H1 (cell line): ENCODE results near the gene NOC3L. TPM values are rescaled to one million over a fixed set of nuclear protein-coding genes. Genes with fewer than 3 reads are reported as not detected.

Experiments used
- CTCF ChIA-PET: fragments of 300-600 bp; sonication (Branson Sonifier 250); formaldehyde crosslinking; loops from one replicate; lab custom pipeline; 2021; ENCODE audit not compliant: partially characterized antibody; lab: Charles Lee
- POLR2A ChIA-PET: fragments of 300-600 bp; sonication (Branson Sonifier 250); formaldehyde crosslinking; loops from one replicate; lab custom pipeline; 2021; ENCODE audit warnings: inconsistent platforms; ENCODE audit not compliant: partially characterized antibody; lab: Charles Lee
- DNase-seq, 2 experiments: peaks; one replicate each; pipeline versions ENCODE4 v3.0.0 to v3.0.0-alpha.2; 2010 to 2022; ENCODE audit warnings: low spot score in 2 of 2, low read depth in 1 of 2, mixed read lengths in 1 of 2
- FAIRE-seq: peaks from 2 replicates; lab custom pipeline; 2011; peaks lifted over from hg19 to GRCh38; lab: Jason Lieb, UNC
- H2AFZ ChIP-seq: 2 replicates; pipeline ENCODE4 v1.8.1; 2012; ENCODE audit warnings: low read length, inconsistent platforms
- H2AK5ac ChIP-seq: 2 replicates; pipeline ENCODE4 v1.6.1; 2013; ENCODE audit warnings: low read depth, low read length
- H2BK120ac ChIP-seq: replicated peaks from 2 replicates; pipeline ENCODE3; 2013; ENCODE audit warnings: low read depth, low read length, inconsistent platforms
- H2BK12ac ChIP-seq: 2 replicates; pipeline ENCODE4 v1.6.1; 2013; ENCODE audit warnings: low read depth, low read length
- H2BK15ac ChIP-seq: 2 replicates; pipeline ENCODE4 v1.6.1; 2013; ENCODE audit warnings: low read length
- H2BK20ac ChIP-seq: 2 replicates; pipeline ENCODE4 v1.6.1; 2013; ENCODE audit warnings: low read length
- H2BK5ac ChIP-seq: 2 replicates; pipeline ENCODE4 v1.6.1; 2013; ENCODE audit warnings: low read depth, low read length
- H3K14ac ChIP-seq: 2 replicates; pipeline ENCODE4 v1.6.1; 2013; ENCODE audit warnings: inconsistent platforms; ENCODE audit not compliant: insufficient read length
- H3K18ac ChIP-seq: 2 replicates; pipeline ENCODE4 v1.6.1; 2013; ENCODE audit warnings: low read length; ENCODE audit errors: extremely low read depth
- H3K23ac ChIP-seq: 2 replicates; pipeline ENCODE4 v1.6.1; 2013; ENCODE audit warnings: inconsistent platforms; ENCODE audit not compliant: insufficient read length
- H3K23me2 ChIP-seq: 2 replicates; pipeline ENCODE4 v1.6.1; 2013; ENCODE audit warnings: low read depth, low read length
- H3K27ac ChIP-seq: 2 replicates; pipeline ENCODE4 v1.6.1; 2011; ENCODE audit warnings: low read depth, low read length, inconsistent platforms
- H3K27me3 ChIP-seq, 4 experiments: replicated peaks in 1 of 4; 1 replicate in 1 of 4; 2 replicates in 3 of 4; pipeline versions ENCODE4 v1.6.1 to v1.8.1; 2011 to 2013; ENCODE audit warnings: low read length in 3 of 4, mild to moderate bottlenecking in 3 of 4, inconsistent platforms in 2 of 4, mixed read lengths in 2 of 4, moderate library complexity in 1 of 4; ENCODE audit not compliant: control insufficient read depth in 3 of 4, insufficient read depth in 3 of 4; ENCODE audit errors: extremely low read depth in 1 of 4
- H3K36me3 ChIP-seq, 4 experiments: 2 replicates each; pipeline versions ENCODE4 v1.6.1 to v1.8.1; 2011 to 2013; ENCODE audit warnings: mild to moderate bottlenecking in 4 of 4, low read length in 3 of 4, moderate library complexity in 2 of 4, control low read depth in 1 of 4, inconsistent platforms in 1 of 4; ENCODE audit not compliant: insufficient read depth in 4 of 4, control insufficient read depth in 2 of 4
- H3K4ac ChIP-seq: replicated peaks from 2 replicates; pipeline ENCODE3; 2013; ENCODE audit warnings: low read length, low read depth, mixed read lengths, inconsistent platforms; ENCODE audit not compliant: insufficient read length
- H3K4me1 ChIP-seq, 4 experiments: replicated peaks in 1 of 4; 1 replicate in 1 of 4; 2 replicates in 3 of 4; pipeline versions ENCODE4 v1.6.1 to v1.8.1; 2011 to 2013; ENCODE audit warnings: low read length in 3 of 4, inconsistent platforms in 2 of 4, mixed read lengths in 1 of 4; ENCODE audit not compliant: insufficient read depth in 4 of 4, control insufficient read depth in 3 of 4
- H3K4me2 ChIP-seq, 2 experiments: 2 replicates each; pipeline versions ENCODE4 v1.6.1 to v1.8.1; 2011 to 2013; ENCODE audit warnings: low read depth in 2 of 2, low read length in 2 of 2, control low read depth in 1 of 2, inconsistent platforms in 1 of 2, mild to moderate bottlenecking in 1 of 2; ENCODE audit not compliant: insufficient read depth in 1 of 2
- H3K4me3 ChIP-seq, 4 experiments: fragments of 200-600, 300-600 bp in 1 of 4; sonication (generic), shearing (Covaris generic), sonication (Bioruptor Twin) in 1 of 4; 2 replicates each; pipeline versions ENCODE4 v1.5.1 to v1.8.1; 2011 to 2016; ENCODE audit warnings: low read length in 4 of 4, low read depth in 3 of 4, control low read depth in 2 of 4, inconsistent platforms in 2 of 4, mild to moderate bottlenecking in 2 of 4, mixed read lengths in 1 of 4, moderate library complexity in 1 of 4; ENCODE audit not compliant: insufficient read depth in 2 of 4; ENCODE audit errors: extremely low read depth in 1 of 4
- H3K56ac ChIP-seq: replicated peaks from 2 replicates; pipeline ENCODE3; 2013; ENCODE audit warnings: low read depth, mild to moderate bottlenecking, mixed read lengths, low read length, inconsistent platforms; ENCODE audit not compliant: insufficient read length
- H3K79me1 ChIP-seq: 2 replicates; pipeline ENCODE4 v1.6.1; 2013; ENCODE audit warnings: low read depth, low read length, control low read depth
- H3K79me2 ChIP-seq, 2 experiments: 2 replicates each; pipeline versions ENCODE4 v1.6.1 to v1.8.1; 2012 to 2013; ENCODE audit warnings: low read length in 2 of 2, mild to moderate bottlenecking in 2 of 2, inconsistent platforms in 1 of 2; ENCODE audit not compliant: insufficient read depth in 2 of 2, control insufficient read depth in 1 of 2
- H3K9ac ChIP-seq, 4 experiments: replicated peaks in 1 of 4; 1 replicate in 1 of 4; 2 replicates in 3 of 4; pipeline versions ENCODE4 v1.6.1 to v1.8.1; 2011 to 2013; ENCODE audit warnings: low read depth in 3 of 4, low read length in 3 of 4, control low read depth in 2 of 4, mild to moderate bottlenecking in 2 of 4, moderate library complexity in 2 of 4, inconsistent platforms in 1 of 4; ENCODE audit errors: extremely low read depth in 1 of 4
- H3K9me3 ChIP-seq, 2 experiments: 2 replicates each; pipeline versions ENCODE4 v1.6.1 to v1.8.1; 2012 to 2013; ENCODE audit warnings: mild to moderate bottlenecking in 2 of 2, moderate library complexity in 2 of 2, control low read depth in 1 of 2, inconsistent platforms in 1 of 2, low read depth in 1 of 2, low read length in 1 of 2, mixed read lengths in 1 of 2; ENCODE audit not compliant: insufficient read depth in 2 of 2
- H4K20me1 ChIP-seq, 2 experiments: replicated peaks in 1 of 2; 2 replicates each; pipeline versions ENCODE3 to v1.8.1; 2011 to 2013; ENCODE audit warnings: inconsistent platforms in 2 of 2, low read length in 2 of 2, mild to moderate bottlenecking in 1 of 2; ENCODE audit not compliant: insufficient read depth in 2 of 2, control insufficient read depth in 1 of 2
- H4K5ac ChIP-seq: 2 replicates; pipeline ENCODE4 v1.6.1; 2013; ENCODE audit warnings: low read length, low read depth, mixed read lengths, inconsistent platforms; ENCODE audit not compliant: insufficient read length
- H4K8ac ChIP-seq: 2 replicates; pipeline ENCODE4 v1.8.0; 2013; ENCODE audit warnings: mild to moderate bottlenecking, moderate library complexity, low read length, inconsistent platforms; ENCODE audit not compliant: insufficient read depth; ENCODE audit errors: extremely low read depth
- H4K91ac ChIP-seq: replicated peaks from 2 replicates; pipeline ENCODE3; 2013; ENCODE audit warnings: low read length, mixed read lengths, inconsistent platforms; ENCODE audit not compliant: insufficient read length
- ASH2L ChIP-seq: fragments of 200-600, 300-600 bp; sonication (generic); IDR thresholded peaks from one replicate; pipeline ENCODE4 v1.7.1; 2017; ENCODE audit warnings: low read length
- BRCA1 ChIP-seq: IDR thresholded peaks from 2 replicates; pipeline ENCODE4 v1.6.1; 2012; ENCODE audit warnings: low read depth, low read length, improper control_type of control experiment
- E2F6 ChIP-seq: IDR thresholded peaks from 2 replicates; pipeline ENCODE4 v1.6.1; 2012; ENCODE audit warnings: inconsistent platforms
- EP300 ChIP-seq, 2 experiments: IDR thresholded peaks; 1 replicate in 1 of 2; 2 replicates in 1 of 2; pipeline ENCODE4 v1.6.1; 2011 to 2012; ENCODE audit warnings: low read depth in 2 of 2, low read length in 2 of 2, mild to moderate bottlenecking in 2 of 2, borderline replicate concordance in 1 of 2, inconsistent platforms in 1 of 2, moderate library complexity in 1 of 2
- JUN ChIP-seq: IDR thresholded peaks from 2 replicates; pipeline ENCODE4 v1.6.1; 2011; ENCODE audit warnings: low read depth, mild to moderate bottlenecking, improper control_type of control experiment, low read length
- KDM1A ChIP-seq: fragments of 200-600, 300-600 bp; sonication (generic); IDR thresholded peaks from 2 replicates; pipeline ENCODE4 v1.7.1; 2016; ENCODE audit warnings: mild to moderate bottlenecking, low read length, borderline replicate concordance
- KDM4A ChIP-seq: IDR thresholded peaks from one replicate; pipeline ENCODE4 v1.7.1; 2012; ENCODE audit warnings: low read depth, mild to moderate bottlenecking, moderate library complexity, low read length, inconsistent platforms; ENCODE audit not compliant: severe bottlenecking
- NRF1 ChIP-seq: IDR thresholded peaks from 2 replicates; pipeline ENCODE4 v1.6.1; 2011; ENCODE audit warnings: mild to moderate bottlenecking, low read depth, low read length, improper control_type of control experiment
- POU5F1 ChIP-seq: IDR thresholded peaks from 2 replicates; pipeline ENCODE4 v1.6.1; 2011; ENCODE audit warnings: low read depth, mild to moderate bottlenecking, low read length, moderate library complexity
- RAD21 ChIP-seq, 2 experiments: IDR thresholded peaks in 1 of 2; conservative IDR thresholded peaks in 1 of 2; 2 replicates each; pipeline ENCODE4 v1.6.1; 2011; ENCODE audit warnings: low read depth in 2 of 2, low read length in 2 of 2, improper control_type of control experiment in 1 of 2, inconsistent platforms in 1 of 2, mild to moderate bottlenecking in 1 of 2, moderate library complexity in 1 of 2
- RBBP5 ChIP-seq: IDR thresholded peaks from 2 replicates; pipeline ENCODE4 v1.7.1; 2012; ENCODE audit warnings: low read depth, mild to moderate bottlenecking, inconsistent platforms, low read length, moderate library complexity, borderline replicate concordance
- SP4 ChIP-seq: IDR thresholded peaks from 2 replicates; pipeline ENCODE4 v1.6.1; 2012; ENCODE audit warnings: low read length, inconsistent platforms
- SUZ12 ChIP-seq: fragments of 200-600 bp; sonication (generic); IDR thresholded peaks from 2 replicates; pipeline ENCODE4 v1.6.1; 2012; ENCODE audit warnings: mild to moderate bottlenecking, inconsistent platforms, low read length, moderate library complexity, mixed read lengths
- WGBS, 2 experiments: shearing (Covaris generic) in 1 of 2; methylation state at CpG; one replicate each; pipeline versions ENCODE4 v1.1.6 to v1.1.7; 2013 to 2015; ENCODE audit warnings: low lambda C conversion rate in 2 of 2, mixed read lengths in 2 of 2, inconsistent platforms in 1 of 2, low coverage in 1 of 2, missing lambda C conversion rate in 1 of 2; ENCODE audit not compliant: insufficient replicate concordance in 2 of 2, insufficient coverage in 1 of 2, insufficient read length in 1 of 2; ENCODE audit errors: extremely low coverage in 1 of 2, missing lambda C conversion rate in 1 of 2; 5-methylcytosine and 5-hydroxymethylcytosine counted together
- polyA plus RNA-seq, 7 experiments: library from polyadenylated mRNA; depleted of rRNA in 3 of 7; stranded (reverse) in 5 of 7; unstranded in 2 of 7; fragments of >200 nt in 5 of 7; fragments of 200-250 nt in 2 of 7; gene quantifications; 1 replicate in 5 of 7; 2 replicates in 1 of 7; 4 replicates in 1 of 7; pipeline versions ENCODE4 v1.2.1 to v1.2.3, GENCODE V29; 2011 to 2013; ENCODE audit warnings: missing spikeins in 2 of 7, mixed read lengths in 2 of 7
- total RNA-seq: library from RNA; stranded (reverse); fragmentation: NEBNext Ultra II Directional; extraction: Animal tissue kit (Norgen Biotek cat#: 25700); gene quantifications from 2 replicates; pipeline ENCODE4 v1.2.1, GENCODE V29; 2021

Gene NOC3L
- total and polyA plus RNA-seq, 2 of the 8 experiments (the other 6 are each of a cell fraction or from before 2014, with no cell fraction given), result 7.1 to 39.1 TPM

- Histone ChIP-seq H4K91ac (no peak overlapping the region), H2BK120ac (no peak overlapping the region), H3K79me2 (peaks cover 0 to 27% of the 10 kb centered on the region in 2 experiments; a peak in 2 of 4 replicates), H2BK12ac (no peak overlapping the region), H3K9ac (no peak overlapping the region), H3K9me3 (no peaks in the 10 kb centered on the region), H3K14ac (no peak overlapping the region), H2BK15ac (no peak overlapping the region), H3K79me1 (peaks cover 2% of the 10 kb centered on the region; the same call in 1 of the 2 replicates), H3K36me3 (peaks cover 0 to 20% (median 7%) of the 10 kb centered on the region in 4 experiments; a peak in 6 of 8 replicates), H3K56ac (no peak overlapping the region), H2BK20ac (no peak overlapping the region), H4K20me1 (no peaks in the 10 kb centered on the region), H2AFZ (peak overlapping the region; percentile 89), H3K4me3 (peak overlapping the region in 2 of 4 experiments; percentile 14 to 93; a peak in 3 of 8 replicates), H4K5ac (no peak overlapping the region), H2AK5ac (no peak overlapping the region), H3K4ac (no peak overlapping the region), H3K27me3 (peaks cover 0 to 18% (median 11%) of the 10 kb centered on the region in 4 experiments; a peak in 5 of 7 replicates), H3K23me2 (peaks cover 6% of the 10 kb centered on the region), H2BK5ac (no peak overlapping the region), H3K23ac (no peak overlapping the region), H3K4me2 (peak overlapping the region; percentile 80 to 91; a peak in 3 of 4 replicates), H3K18ac (no peak overlapping the region), H4K8ac (no peak overlapping the region), H3K27ac (no peak overlapping the region), H3K4me1 (peaks cover 0 to 2% (median 0%) of the 10 kb centered on the region in 4 experiments; a peak in 1 of 7 replicates)
- CTCF ChIA-PET, result interaction anchor here (0.5 to 2.3 kb wide), 7 partner anchors 12 to 82 kb away, joined by 3 to 7 read pairs (median 4); no protein-coding TSS in a partner anchor
- POLR2A ChIA-PET, result interaction anchor here (1.5 kb wide), 1 partner anchor 182 kb away, joined by 5 read pairs; no protein-coding TSS in a partner anchor
- TF ChIP-seq KDM1A, result no peak
- TF ChIP-seq POU5F1, result no peak
- no peak for TF ChIP-seq KDM4A
- TF ChIP-seq RBBP5, result no peak
- no peak for TF ChIP-seq BRCA1
- no peak for TF ChIP-seq ASH2L
- TF ChIP-seq JUN, result no peak
- no peak for TF ChIP-seq NRF1
- no peak for TF ChIP-seq E2F6
- TF ChIP-seq SP4, result no peak
- TF ChIP-seq SUZ12, result no peak
- no peak for TF ChIP-seq RAD21 (IDR thresholded peaks at IDR 0.05 in 1 of 2, conservative IDR thresholded peaks at IDR 0.05 in 1 of 2; ENCODE audit: low read depth in 2 of 2, low read length in 2 of 2)
- no peak for TF ChIP-seq EP300 (IDR thresholded peaks at IDR 0.05; ENCODE audit: borderline replicate concordance in 1 of 2, low read depth in 2 of 2, low read length in 2 of 2)
- no peak for DNase-seq
- WGBS, 2 experiments, result 66% methylated on average over 8 of the region's 8 CpGs; no CpG with 5 or more reads in 1 of the 2 experiments
- no peak for FAIRE-seq
Measured at GRCh38 chr10:94363251-94363565, 469 bp upstream of the NOC3L start.
